HL-60/S4 treated with retinoic acid at 250 ng/mL for 4 days and 3 days (cell line): ENCODE data around the gene RCSD1.

Experiments used
- in situ Hi-C: fragments of 300-500 bp; cut with MboI; formaldehyde crosslinking; loops from 2 replicates; pipeline ENCODE4 v1.7.0; 2022; ENCODE audit warnings: low sequenced_read_pairs

RCSD1 gene

GRCh38 chr1:167683226-167683625 lies 53.2 kb downstream of the RCSD1 start:
- in situ Hi-C loops, result no loop called here

- in situ Hi-C loops, result no loop called here
Observed at GRCh38 chr1:167683641-167684502, 53.8 kb downstream of the RCSD1 start.

- in situ Hi-C loops, result no loop called here
Observed at GRCh38 chr1:167685844-167686243, 55.8 kb downstream of the RCSD1 start.

GRCh38 chr1:167687919-167688519 lies 58.0 kb downstream of the RCSD1 start:
- in situ Hi-C loops, result no loop called here

GRCh38 chr1:167689567-167689920 lies 59.5 kb downstream of the RCSD1 start:
- in situ Hi-C loops, result no loop called here

GRCh38 chr1:167690053-167690452 lies 60.0 kb downstream of the RCSD1 start:
- in situ Hi-C loops, result no loop called here

GRCh38 chr1:167693425-167694045 lies 63.5 kb downstream of the RCSD1 start:
- in situ Hi-C loops, result no loop called here

- in situ Hi-C loops, result no loop called here
Observed at GRCh38 chr1:167694691-167695090, 64.7 kb downstream of the RCSD1 start.

- in situ Hi-C loops, result no loop called here
Observed at GRCh38 chr1:167695147-167695546, 65.1 kb downstream of the RCSD1 start.

GRCh38 chr1:167695756-167696561 lies 65.9 kb downstream of the RCSD1 start:
- in situ Hi-C loops, result no loop called here

GRCh38 chr1:167697667-167698141 lies 67.7 kb downstream of the RCSD1 start:
- in situ Hi-C loops, result no loop called here

- in situ Hi-C loops, result no loop called here
Observed at GRCh38 chr1:167698313-167698712, 68.3 kb downstream of the RCSD1 start.

GRCh38 chr1:167701510-167701909 lies 71.5 kb downstream of the RCSD1 start:
- in situ Hi-C loops, result no loop called here

- in situ Hi-C loops, result no loop called here
Observed at GRCh38 chr1:167703557-167703956, 73.5 kb downstream of the RCSD1 start.

GRCh38 chr1:167704715-167705114 lies 74.7 kb downstream of the RCSD1 start:
- in situ Hi-C loops, result no loop called here

GRCh38 chr1:167705250-167705649 lies 75.2 kb downstream of the RCSD1 start:
- in situ Hi-C loops, result no loop called here

- in situ Hi-C loops, result no loop called here
Observed at GRCh38 chr1:167706363-167706762, 76.3 kb downstream of the RCSD1 start.

GRCh38 chr1:167706931-167707877 lies 77.2 kb downstream of the RCSD1 start:
- in situ Hi-C loops, result no loop called here

GRCh38 chr1:167707942-167708341 lies 77.9 kb downstream of the RCSD1 start:
- in situ Hi-C loops, result no loop called here

GRCh38 chr1:167708940-167709389 lies 78.9 kb downstream of the RCSD1 start:
- in situ Hi-C loops, result no loop called here
